H1 (cell line): ENCODE data around the gene PXDN. TPM values are rescaled to one million over a fixed set of nuclear protein-coding genes. Genes with fewer than 3 reads are reported as not detected.

Experiments
- CTCF ChIA-PET: fragments of 300-600 bp; sonication (Branson Sonifier 250); formaldehyde crosslinking; loops from one replicate; lab custom pipeline; 2021; ENCODE audit not compliant: partially characterized antibody; lab: Charles Lee
- POLR2A ChIA-PET: fragments of 300-600 bp; sonication (Branson Sonifier 250); formaldehyde crosslinking; loops from one replicate; lab custom pipeline; 2021; ENCODE audit warnings: inconsistent platforms; ENCODE audit not compliant: partially characterized antibody; lab: Charles Lee
- DNase-seq, 2 experiments: peaks; one replicate each; pipeline versions ENCODE4 v3.0.0 to v3.0.0-alpha.2; 2010 to 2022; ENCODE audit warnings: low spot score in 2 of 2, low read depth in 1 of 2, mixed read lengths in 1 of 2
- FAIRE-seq: peaks from 2 replicates; lab custom pipeline; 2011; peaks lifted over from hg19 to GRCh38; lab: Jason Lieb, UNC
- H2AFZ ChIP-seq: 2 replicates; pipeline ENCODE4 v1.8.1; 2012; ENCODE audit warnings: low read length, inconsistent platforms
- H2AK5ac ChIP-seq: 2 replicates; pipeline ENCODE4 v1.6.1; 2013; ENCODE audit warnings: low read depth, low read length
- H2BK120ac ChIP-seq: replicated peaks from 2 replicates; pipeline ENCODE3; 2013; ENCODE audit warnings: low read depth, low read length, inconsistent platforms
- H2BK12ac ChIP-seq: 2 replicates; pipeline ENCODE4 v1.6.1; 2013; ENCODE audit warnings: low read depth, low read length
- H2BK15ac ChIP-seq: 2 replicates; pipeline ENCODE4 v1.6.1; 2013; ENCODE audit warnings: low read length
- H2BK20ac ChIP-seq: 2 replicates; pipeline ENCODE4 v1.6.1; 2013; ENCODE audit warnings: low read length
- H2BK5ac ChIP-seq: 2 replicates; pipeline ENCODE4 v1.6.1; 2013; ENCODE audit warnings: low read depth, low read length
- H3K14ac ChIP-seq: 2 replicates; pipeline ENCODE4 v1.6.1; 2013; ENCODE audit warnings: inconsistent platforms; ENCODE audit not compliant: insufficient read length
- H3K18ac ChIP-seq: 2 replicates; pipeline ENCODE4 v1.6.1; 2013; ENCODE audit warnings: low read length; ENCODE audit errors: extremely low read depth
- H3K23ac ChIP-seq: 2 replicates; pipeline ENCODE4 v1.6.1; 2013; ENCODE audit warnings: inconsistent platforms; ENCODE audit not compliant: insufficient read length
- H3K23me2 ChIP-seq: 2 replicates; pipeline ENCODE4 v1.6.1; 2013; ENCODE audit warnings: low read depth, low read length
- H3K27ac ChIP-seq: 2 replicates; pipeline ENCODE4 v1.6.1; 2011; ENCODE audit warnings: low read depth, low read length, inconsistent platforms
- H3K27me3 ChIP-seq, 4 experiments: replicated peaks in 1 of 4; 1 replicate in 1 of 4; 2 replicates in 3 of 4; pipeline versions ENCODE4 v1.6.1 to v1.8.1; 2011 to 2013; ENCODE audit warnings: low read length in 3 of 4, mild to moderate bottlenecking in 3 of 4, inconsistent platforms in 2 of 4, mixed read lengths in 2 of 4, moderate library complexity in 1 of 4; ENCODE audit not compliant: control insufficient read depth in 3 of 4, insufficient read depth in 3 of 4; ENCODE audit errors: extremely low read depth in 1 of 4
- H3K36me3 ChIP-seq, 4 experiments: 2 replicates each; pipeline versions ENCODE4 v1.6.1 to v1.8.1; 2011 to 2013; ENCODE audit warnings: mild to moderate bottlenecking in 4 of 4, low read length in 3 of 4, moderate library complexity in 2 of 4, control low read depth in 1 of 4, inconsistent platforms in 1 of 4; ENCODE audit not compliant: insufficient read depth in 4 of 4, control insufficient read depth in 2 of 4
- H3K4ac ChIP-seq: replicated peaks from 2 replicates; pipeline ENCODE3; 2013; ENCODE audit warnings: low read length, low read depth, mixed read lengths, inconsistent platforms; ENCODE audit not compliant: insufficient read length
- H3K4me1 ChIP-seq, 4 experiments: replicated peaks in 1 of 4; 1 replicate in 1 of 4; 2 replicates in 3 of 4; pipeline versions ENCODE4 v1.6.1 to v1.8.1; 2011 to 2013; ENCODE audit warnings: low read length in 3 of 4, inconsistent platforms in 2 of 4, mixed read lengths in 1 of 4; ENCODE audit not compliant: insufficient read depth in 4 of 4, control insufficient read depth in 3 of 4
- H3K4me2 ChIP-seq, 2 experiments: 2 replicates each; pipeline versions ENCODE4 v1.6.1 to v1.8.1; 2011 to 2013; ENCODE audit warnings: low read depth in 2 of 2, low read length in 2 of 2, control low read depth in 1 of 2, inconsistent platforms in 1 of 2, mild to moderate bottlenecking in 1 of 2; ENCODE audit not compliant: insufficient read depth in 1 of 2
- H3K4me3 ChIP-seq, 4 experiments: fragments of 200-600, 300-600 bp in 1 of 4; sonication (generic), shearing (Covaris generic), sonication (Bioruptor Twin) in 1 of 4; 2 replicates each; pipeline versions ENCODE4 v1.5.1 to v1.8.1; 2011 to 2016; ENCODE audit warnings: low read length in 4 of 4, low read depth in 3 of 4, control low read depth in 2 of 4, inconsistent platforms in 2 of 4, mild to moderate bottlenecking in 2 of 4, mixed read lengths in 1 of 4, moderate library complexity in 1 of 4; ENCODE audit not compliant: insufficient read depth in 2 of 4; ENCODE audit errors: extremely low read depth in 1 of 4
- H3K56ac ChIP-seq: replicated peaks from 2 replicates; pipeline ENCODE3; 2013; ENCODE audit warnings: low read depth, mild to moderate bottlenecking, mixed read lengths, low read length, inconsistent platforms; ENCODE audit not compliant: insufficient read length
- H3K79me1 ChIP-seq: 2 replicates; pipeline ENCODE4 v1.6.1; 2013; ENCODE audit warnings: low read depth, low read length, control low read depth
- H3K79me2 ChIP-seq, 2 experiments: 2 replicates each; pipeline versions ENCODE4 v1.6.1 to v1.8.1; 2012 to 2013; ENCODE audit warnings: low read length in 2 of 2, mild to moderate bottlenecking in 2 of 2, inconsistent platforms in 1 of 2; ENCODE audit not compliant: insufficient read depth in 2 of 2, control insufficient read depth in 1 of 2
- H3K9ac ChIP-seq, 4 experiments: replicated peaks in 1 of 4; 1 replicate in 1 of 4; 2 replicates in 3 of 4; pipeline versions ENCODE4 v1.6.1 to v1.8.1; 2011 to 2013; ENCODE audit warnings: low read depth in 3 of 4, low read length in 3 of 4, control low read depth in 2 of 4, mild to moderate bottlenecking in 2 of 4, moderate library complexity in 2 of 4, inconsistent platforms in 1 of 4; ENCODE audit errors: extremely low read depth in 1 of 4
- H3K9me3 ChIP-seq, 2 experiments: 2 replicates each; pipeline versions ENCODE4 v1.6.1 to v1.8.1; 2012 to 2013; ENCODE audit warnings: mild to moderate bottlenecking in 2 of 2, moderate library complexity in 2 of 2, control low read depth in 1 of 2, inconsistent platforms in 1 of 2, low read depth in 1 of 2, low read length in 1 of 2, mixed read lengths in 1 of 2; ENCODE audit not compliant: insufficient read depth in 2 of 2
- H4K20me1 ChIP-seq, 2 experiments: replicated peaks in 1 of 2; 2 replicates each; pipeline versions ENCODE3 to v1.8.1; 2011 to 2013; ENCODE audit warnings: inconsistent platforms in 2 of 2, low read length in 2 of 2, mild to moderate bottlenecking in 1 of 2; ENCODE audit not compliant: insufficient read depth in 2 of 2, control insufficient read depth in 1 of 2
- H4K5ac ChIP-seq: 2 replicates; pipeline ENCODE4 v1.6.1; 2013; ENCODE audit warnings: low read length, low read depth, mixed read lengths, inconsistent platforms; ENCODE audit not compliant: insufficient read length
- H4K8ac ChIP-seq: 2 replicates; pipeline ENCODE4 v1.8.0; 2013; ENCODE audit warnings: mild to moderate bottlenecking, moderate library complexity, low read length, inconsistent platforms; ENCODE audit not compliant: insufficient read depth; ENCODE audit errors: extremely low read depth
- H4K91ac ChIP-seq: replicated peaks from 2 replicates; pipeline ENCODE3; 2013; ENCODE audit warnings: low read length, mixed read lengths, inconsistent platforms; ENCODE audit not compliant: insufficient read length
- CBX8 ChIP-seq: fragments of 300-800, 300-1000 bp; sonication (generic); IDR thresholded peaks from 2 replicates; pipeline ENCODE4 v1.7.1; 2016; ENCODE audit warnings: low read depth, low read length, borderline replicate concordance
- EGR1 ChIP-seq: IDR thresholded peaks from 2 replicates; pipeline ENCODE4 v1.6.1; 2011; ENCODE audit warnings: low read depth, low read length, borderline replicate concordance
- FOSL1 ChIP-seq: IDR thresholded peaks from 2 replicates; pipeline ENCODE4 v1.6.1; 2011; ENCODE audit warnings: mild to moderate bottlenecking, low read depth, low read length, moderate library complexity; ENCODE audit not compliant: insufficient read depth
- GTF2F1 ChIP-seq: IDR thresholded peaks from 2 replicates; pipeline ENCODE4 v1.6.1; 2012; ENCODE audit warnings: low read depth, low read length, improper control_type of control experiment, borderline replicate concordance
- HDAC2 ChIP-seq, 2 experiments: fragments of 300-600 bp in 1 of 2; sonication (generic) in 1 of 2; IDR thresholded peaks; 2 replicates each; pipeline ENCODE4 v1.6.1; 2011 to 2012; ENCODE audit warnings: low read depth in 2 of 2, low read length in 2 of 2, mild to moderate bottlenecking in 2 of 2, moderate library complexity in 2 of 2, borderline replicate concordance in 1 of 2, inconsistent platforms in 1 of 2
- JUN ChIP-seq: IDR thresholded peaks from 2 replicates; pipeline ENCODE4 v1.6.1; 2011; ENCODE audit warnings: low read depth, mild to moderate bottlenecking, improper control_type of control experiment, low read length
- MAX ChIP-seq: IDR thresholded peaks from 2 replicates; pipeline ENCODE4 v1.6.1; 2012; ENCODE audit warnings: inconsistent platforms
- NRF1 ChIP-seq: IDR thresholded peaks from 2 replicates; pipeline ENCODE4 v1.6.1; 2011; ENCODE audit warnings: mild to moderate bottlenecking, low read depth, low read length, improper control_type of control experiment
- PHF8 ChIP-seq: fragments of 200-600 bp; sonication (generic); conservative IDR thresholded peaks from 2 replicates; pipeline ENCODE4 v1.7.1; 2012; ENCODE audit warnings: low read depth, mild to moderate bottlenecking, inconsistent platforms, low read length, moderate library complexity
- POU5F1 ChIP-seq: IDR thresholded peaks from 2 replicates; pipeline ENCODE4 v1.6.1; 2011; ENCODE audit warnings: low read depth, mild to moderate bottlenecking, low read length, moderate library complexity
- RBBP5 ChIP-seq: IDR thresholded peaks from 2 replicates; pipeline ENCODE4 v1.7.1; 2012; ENCODE audit warnings: low read depth, mild to moderate bottlenecking, inconsistent platforms, low read length, moderate library complexity, borderline replicate concordance
- RXRA ChIP-seq: IDR thresholded peaks from 2 replicates; pipeline ENCODE4 v1.6.1; 2011; ENCODE audit warnings: low read depth, mild to moderate bottlenecking, low read length, moderate library complexity; ENCODE audit not compliant: insufficient read depth
- SAP30 ChIP-seq: fragments of 300-600 bp; sonication (generic); IDR thresholded peaks from 2 replicates; pipeline ENCODE4 v1.7.1; 2012; ENCODE audit warnings: low read length, moderate library complexity, mild to moderate bottlenecking, inconsistent platforms; ENCODE audit not compliant: insufficient read depth, insufficient replicate concordance
- TCF12 ChIP-seq: IDR thresholded peaks from 2 replicates; pipeline ENCODE4 v1.6.1; 2011; ENCODE audit warnings: low read depth, mild to moderate bottlenecking, low read length
- WGBS, 2 experiments: shearing (Covaris generic) in 1 of 2; methylation state at CpG; one replicate each; pipeline versions ENCODE4 v1.1.6 to v1.1.7; 2013 to 2015; ENCODE audit warnings: low lambda C conversion rate in 2 of 2, mixed read lengths in 2 of 2, inconsistent platforms in 1 of 2, low coverage in 1 of 2, missing lambda C conversion rate in 1 of 2; ENCODE audit not compliant: insufficient replicate concordance in 2 of 2, insufficient coverage in 1 of 2, insufficient read length in 1 of 2; ENCODE audit errors: extremely low coverage in 1 of 2, missing lambda C conversion rate in 1 of 2; 5-methylcytosine and 5-hydroxymethylcytosine counted together
- polyA plus RNA-seq, 7 experiments: library from polyadenylated mRNA; depleted of rRNA in 3 of 7; stranded (reverse) in 5 of 7; unstranded in 2 of 7; fragments of >200 nt in 5 of 7; fragments of 200-250 nt in 2 of 7; gene quantifications; 1 replicate in 5 of 7; 2 replicates in 1 of 7; 4 replicates in 1 of 7; pipeline versions ENCODE4 v1.2.1 to v1.2.3, GENCODE V29; 2011 to 2013; ENCODE audit warnings: missing spikeins in 2 of 7, mixed read lengths in 2 of 7
- total RNA-seq: library from RNA; stranded (reverse); fragmentation: NEBNext Ultra II Directional; extraction: Animal tissue kit (Norgen Biotek cat#: 25700); gene quantifications from 2 replicates; pipeline ENCODE4 v1.2.1, GENCODE V29; 2021

PXDN gene
- total and polyA plus RNA-seq, 2 of the 8 experiments (the other 6 are each of a cell fraction or from before 2014, with no cell fraction given) = 104 to 141 TPM

- ChIA-PET POLR2A (no interaction called here), CTCF (interaction anchor here (1.1 to 3.4 kb wide), 5 partner anchors 8 to 56 kb away, joined by 3 to 17 read pairs (median 8); no protein-coding TSS in a partner anchor)
- H3K9ac ChIP-seq = no peak overlapping the region
- H3K4me3 ChIP-seq = no peak overlapping the region
- no peak overlapping the region for H3K4me2 ChIP-seq
- H3K23ac ChIP-seq = no peak overlapping the region
- H2BK20ac ChIP-seq = no peak overlapping the region
- 81% methylated on average over 2 of the region's 2 CpGs; no CpG with 5 or more reads in 1 of the 2 experiments for WGBS, 2 experiments
- no peak overlapping the region for H4K5ac ChIP-seq
- no peak overlapping the region for H3K27ac ChIP-seq
- H3K79me1 ChIP-seq = no peaks in the 10 kb centered on the region
- H3K23me2 ChIP-seq = no peaks in the 10 kb centered on the region
- H2BK15ac ChIP-seq = 0 out of 2 replicates have a peak overlapping the region, but pooled peaks have one; percentile 61
- H3K4me1 ChIP-seq = no peaks in the 10 kb centered on the region; a peak in 1 of 7 replicates
- no peak overlapping the region for H3K14ac ChIP-seq
- H3K9me3 ChIP-seq = no peaks in the 10 kb centered on the region
- DNase-seq (no peak), FAIRE-seq (no peak)
- H2BK5ac ChIP-seq = no peak overlapping the region
- no peak overlapping the region for H2BK120ac ChIP-seq
- H3K36me3 ChIP-seq = no peaks in the 10 kb centered on the region
- no peak overlapping the region for H4K91ac ChIP-seq
- no peak overlapping the region for H2BK12ac ChIP-seq
- no peak overlapping the region for H3K56ac ChIP-seq
- H3K18ac ChIP-seq = no peak overlapping the region
- H4K20me1 ChIP-seq = no peaks in the 10 kb centered on the region
- no peaks in the 10 kb centered on the region for H3K79me2 ChIP-seq
- no peak overlapping the region for H4K8ac ChIP-seq
- H3K27me3 ChIP-seq = no peaks in the 10 kb centered on the region
- H3K4ac ChIP-seq = no peak overlapping the region
- no peak overlapping the region for H2AFZ ChIP-seq
- H2AK5ac ChIP-seq = no peak overlapping the region
- no peak for TF ChIP-seq RXRA
- TF ChIP-seq GTF2F1 = no peak
- no peak for TF ChIP-seq SAP30
- no peak for TF ChIP-seq HDAC2 (IDR thresholded peaks at IDR 0.05; ENCODE audit: borderline replicate concordance in 1 of 2, low read depth in 2 of 2, low read length in 2 of 2)
- no peak for TF ChIP-seq PHF8
- TF ChIP-seq FOSL1 = no peak
- no peak for TF ChIP-seq NRF1
- TF ChIP-seq CBX8 = no peak
- no peak for TF ChIP-seq MAX
- no peak for TF ChIP-seq POU5F1
- TF ChIP-seq EGR1 = no peak
- no peak for TF ChIP-seq RBBP5
- TF ChIP-seq TCF12 = no peak
- TF ChIP-seq JUN = no peak
Observed at GRCh38 chr2:1777156-1777555, 32.8 kb upstream of the PXDN start.
